ENCODE measurements around the gene IL4R.

IL4R gene

GRCh38 chr16:27361987-27362386, 48.2 kb downstream of the IL4R start:
- ChIA-PET CTCF (interaction anchor here (1.0 to 2.4 kb wide), 2 partner anchors 10 to 127 kb away, joined by 3 to 12 read pairs; no protein-coding TSS in a partner anchor), POLR2A (no interaction called here)
- DNase-seq (ENCODE audit: low read depth, low spot score): no peak
- TF ChIP-seq CTCF (IDR thresholded peaks at IDR 0.05; ENCODE audit: insufficient read depth, low read length, missing control alignments): no peak
- no peak overlapping the region for H3K4me3 ChIP-seq (ENCODE audit: low read depth, low read length)

GRCh38 chr16:27362570-27363245, 48.9 kb downstream of the IL4R start:
- DNase-seq (ENCODE audit: low read depth, low spot score): no peak
- CTCF ChIA-PET: interaction anchor here (2.4 kb wide), 1 partner anchor 128 kb away, joined by 12 read pairs; no protein-coding TSS in a partner anchor
- H3K4me3 ChIP-seq (ENCODE audit: low read depth, low read length): no peak overlapping the region
- no peak for TF ChIP-seq CTCF (IDR thresholded peaks at IDR 0.05; ENCODE audit: insufficient read depth, low read length, missing control alignments)
- POLR2A ChIA-PET: no interaction called here

GRCh38 chr16:27363246-27363632, 49.5 kb downstream of the IL4R start:
- ChIA-PET CTCF (interaction anchor here (1.1 to 2.4 kb wide), 2 partner anchors 9 to 128 kb away, joined by 3 to 12 read pairs; no protein-coding TSS in a partner anchor), POLR2A (no interaction called here)
- no peak for TF ChIP-seq CTCF (IDR thresholded peaks at IDR 0.05; ENCODE audit: insufficient read depth, low read length, missing control alignments)
- H3K4me3 ChIP-seq (ENCODE audit: low read depth, low read length): no peak overlapping the region
- no peak for DNase-seq (ENCODE audit: low read depth, low spot score)

- POLR2A ChIA-PET: no interaction called here
- DNase-seq (ENCODE audit: low read depth, low spot score): no peak
- CTCF ChIA-PET: interaction anchor here (1.1 kb wide), 1 partner anchor 9 kb away, joined by 3 read pairs; no protein-coding TSS in a partner anchor
- TF ChIP-seq CTCF (IDR thresholded peaks at IDR 0.05; ENCODE audit: insufficient read depth, low read length, missing control alignments): no peak
- H3K4me3 ChIP-seq (ENCODE audit: low read depth, low read length): no peak overlapping the region
Observed at GRCh38 chr16:27363797-27364196, 50.0 kb downstream of the IL4R start.

- no peak for DNase-seq (ENCODE audit: low read depth, low spot score)
- H3K4me3 ChIP-seq (ENCODE audit: low read depth, low read length): no peak overlapping the region
- no peak for TF ChIP-seq CTCF (IDR thresholded peaks at IDR 0.05; ENCODE audit: insufficient read depth, low read length, missing control alignments)
- POLR2A ChIA-PET: no interaction called here
- CTCF ChIA-PET: interaction anchor here (1.1 to 8.6 kb wide), 4 partner anchors 9 to 185 kb away, joined by 5 to 355 read pairs (median 46); no protein-coding TSS in a partner anchor
Observed at GRCh38 chr16:27364493-27365141, 50.8 kb downstream of the IL4R start.
